ENCODE data around the gene EFNB2.

Gene EFNB2

DNA sequence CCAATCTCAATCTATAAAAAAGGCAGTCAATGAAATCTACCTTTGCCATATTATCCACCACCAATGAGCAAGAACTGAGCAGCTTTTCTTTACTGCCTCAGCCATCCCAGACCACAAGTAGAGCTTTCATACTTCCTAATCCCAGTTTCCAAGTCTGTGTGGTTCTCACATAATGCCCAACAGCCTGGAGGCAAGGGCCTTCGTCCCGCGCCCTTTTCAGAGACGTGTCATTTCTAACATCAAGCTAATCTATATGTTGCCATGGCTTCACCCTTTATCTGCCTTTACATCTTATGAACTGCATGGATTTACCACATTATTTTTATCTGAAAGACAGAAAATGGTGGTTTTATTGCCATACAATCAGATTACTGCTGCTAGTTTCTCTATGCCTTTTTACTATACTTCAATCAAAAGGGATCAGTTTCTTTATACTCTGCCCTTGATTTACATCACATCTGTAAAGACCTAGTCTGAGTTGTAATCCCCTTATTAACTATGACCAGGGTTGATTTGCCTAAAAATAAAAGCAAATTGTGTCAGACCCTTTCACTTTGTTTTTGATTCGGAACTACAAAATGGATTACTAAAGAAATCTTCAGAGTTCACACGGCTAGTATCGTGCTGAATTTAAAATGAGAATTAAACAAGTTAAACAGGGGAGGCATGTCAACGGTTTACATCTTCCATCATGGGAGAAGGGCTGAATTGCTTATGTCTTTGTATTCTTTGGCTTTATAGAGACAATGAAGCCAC lies 5.9 kb downstream of the EFNB2 start:
- peak overlapping the region; percentile 1; the same call in 1 of the 2 replicates for H3K9ac ChIP-seq (ENCODE audit: low read depth, low read length)
- H3K9me3 ChIP-seq (ENCODE audit: insufficient read depth, low read depth, low read length) = no peaks in the 10 kb centered on the region
- peaks cover 57% of the 10 kb centered on the region for H3K27me3 ChIP-seq (ENCODE audit: insufficient read depth, low read length)
- no peaks in the 10 kb centered on the region for H3K36me3 ChIP-seq (ENCODE audit: insufficient read depth, low read depth, low read length)
- no peak overlapping the region for H3K27ac ChIP-seq (ENCODE audit: low read length)
- peak overlapping the region; percentile 75 for H3K4me3 ChIP-seq (ENCODE audit: low read length)
- H3K4me1 ChIP-seq (ENCODE audit: insufficient read depth, low read length) = peaks cover 71% of the 10 kb centered on the region

GRCh38 chr13:106528718-106529414 lies 6.6 kb downstream of the EFNB2 start:
- H3K4me1 ChIP-seq (ENCODE audit: insufficient read depth, low read length) = peaks cover 71% of the 10 kb centered on the region
- no peak overlapping the region for H3K27ac ChIP-seq (ENCODE audit: low read length)
- peak overlapping the region; percentile 1; the same call in 1 of the 2 replicates for H3K9ac ChIP-seq (ENCODE audit: low read depth, low read length)
- no peaks in the 10 kb centered on the region for H3K36me3 ChIP-seq (ENCODE audit: insufficient read depth, low read depth, low read length)
- H3K27me3 ChIP-seq (ENCODE audit: insufficient read depth, low read length) = peaks cover 51% of the 10 kb centered on the region
- H3K4me3 ChIP-seq (ENCODE audit: low read length) = peak overlapping the region; percentile 75
- no peaks in the 10 kb centered on the region for H3K9me3 ChIP-seq (ENCODE audit: insufficient read depth, low read depth, low read length)

DNA sequence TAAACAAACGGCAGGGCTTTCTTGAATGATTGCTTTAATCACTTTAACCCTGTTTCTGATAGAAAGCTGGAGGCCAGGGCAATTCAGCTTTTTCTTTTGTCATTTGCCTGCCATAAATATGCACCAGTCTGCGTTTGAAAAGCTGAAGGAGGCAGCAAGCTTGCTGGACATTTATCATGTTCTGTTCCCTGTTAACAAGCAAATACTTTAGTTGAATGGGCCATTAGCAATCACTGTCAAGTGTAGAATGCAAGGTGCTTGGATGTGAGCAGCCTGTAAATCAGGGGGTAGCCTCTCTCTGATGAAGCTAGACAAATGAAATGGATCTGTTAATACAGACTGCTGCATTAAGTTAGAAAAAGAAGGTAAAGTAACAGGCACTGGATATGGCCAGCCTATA lies 7.6 kb downstream of the EFNB2 start:
- Histone ChIP-seq H3K27me3 (ENCODE audit: insufficient read depth, low read length) (peaks cover 41% of the 10 kb centered on the region; the same call in 1 of the 2 replicates), H3K9ac (ENCODE audit: low read depth, low read length) (no peak overlapping the region), H3K4me1 (ENCODE audit: insufficient read depth, low read length) (peaks cover 78% of the 10 kb centered on the region), H3K36me3 (ENCODE audit: insufficient read depth, low read depth, low read length) (no peaks in the 10 kb centered on the region), H3K27ac (ENCODE audit: low read length) (no peak overlapping the region), H3K9me3 (ENCODE audit: insufficient read depth, low read depth, low read length) (no peaks in the 10 kb centered on the region), H3K4me3 (ENCODE audit: low read length) (no peak overlapping the region)

DNA sequence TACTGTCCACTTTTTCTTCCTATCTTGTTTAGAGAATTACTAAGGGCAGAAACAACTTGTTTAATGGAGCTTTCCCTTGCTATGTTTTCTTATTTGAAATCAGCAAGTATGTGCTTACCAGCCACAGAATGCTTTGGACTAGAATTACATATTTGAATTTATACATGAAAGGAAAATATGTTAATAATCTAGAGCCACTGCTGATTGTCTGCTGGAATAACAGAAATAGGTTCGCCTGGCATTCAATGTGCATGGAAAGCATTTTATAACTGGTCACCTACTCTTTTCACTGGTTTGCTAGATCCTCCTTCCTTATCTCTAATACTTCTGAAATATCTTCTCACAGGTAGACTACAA lies 8.0 kb downstream of the EFNB2 start:
- peaks cover 37% of the 10 kb centered on the region; the same call in 1 of the 2 replicates for H3K27me3 ChIP-seq (ENCODE audit: insufficient read depth, low read length)
- H3K4me3 ChIP-seq (ENCODE audit: low read length) = no peak overlapping the region
- H3K9me3 ChIP-seq (ENCODE audit: insufficient read depth, low read depth, low read length) = no peaks in the 10 kb centered on the region
- H3K9ac ChIP-seq (ENCODE audit: low read depth, low read length) = no peak overlapping the region
- H3K4me1 ChIP-seq (ENCODE audit: insufficient read depth, low read length) = peaks cover 81% of the 10 kb centered on the region
- no peaks in the 10 kb centered on the region for H3K36me3 ChIP-seq (ENCODE audit: insufficient read depth, low read depth, low read length)
- H3K27ac ChIP-seq (ENCODE audit: low read length) = no peak overlapping the region

GRCh38 chr13:106526738-106527444 lies 8.6 kb downstream of the EFNB2 start:
- Histone ChIP-seq H3K27ac (ENCODE audit: low read length) (no peak overlapping the region), H3K36me3 (ENCODE audit: insufficient read depth, low read depth, low read length) (no peaks in the 10 kb centered on the region), H3K4me3 (ENCODE audit: low read length) (peak overlapping the region; percentile 15; the same call in 1 of the 2 replicates), H3K9me3 (ENCODE audit: insufficient read depth, low read depth, low read length) (no peaks in the 10 kb centered on the region), H3K9ac (ENCODE audit: low read depth, low read length) (no peak overlapping the region), H3K27me3 (ENCODE audit: insufficient read depth, low read length) (peaks cover 31% of the 10 kb centered on the region; the same call in 1 of the 2 replicates), H3K4me1 (ENCODE audit: insufficient read depth, low read length) (peaks cover 83% of the 10 kb centered on the region)

GRCh38 chr13:106525865-106526264 lies 9.6 kb downstream of the EFNB2 start:
- H3K9me3 ChIP-seq (ENCODE audit: insufficient read depth, low read depth, low read length) = no peaks in the 10 kb centered on the region
- no peak overlapping the region for H3K27ac ChIP-seq (ENCODE audit: low read length)
- H3K36me3 ChIP-seq (ENCODE audit: insufficient read depth, low read depth, low read length) = no peaks in the 10 kb centered on the region
- H3K4me1 ChIP-seq (ENCODE audit: insufficient read depth, low read length) = peaks cover 83% of the 10 kb centered on the region
- no peak overlapping the region for H3K4me3 ChIP-seq (ENCODE audit: low read length)
- no peak overlapping the region for H3K9ac ChIP-seq (ENCODE audit: low read depth, low read length)
- H3K27me3 ChIP-seq (ENCODE audit: insufficient read depth, low read length) = peaks cover 21% of the 10 kb centered on the region; the same call in 1 of the 2 replicates

- peaks cover 7% of the 10 kb centered on the region; the same call in 1 of the 2 replicates for H3K27me3 ChIP-seq (ENCODE audit: insufficient read depth, low read length)
- H3K9ac ChIP-seq (ENCODE audit: low read depth, low read length) = no peak overlapping the region
- no peak overlapping the region for H3K4me3 ChIP-seq (ENCODE audit: low read length)
- peaks cover 76% of the 10 kb centered on the region for H3K4me1 ChIP-seq (ENCODE audit: insufficient read depth, low read length)
- no peak overlapping the region for H3K27ac ChIP-seq (ENCODE audit: low read length)
- no peaks in the 10 kb centered on the region for H3K36me3 ChIP-seq (ENCODE audit: insufficient read depth, low read depth, low read length)
- no peaks in the 10 kb centered on the region for H3K9me3 ChIP-seq (ENCODE audit: insufficient read depth, low read depth, low read length)
Observed at GRCh38 chr13:106524108-106524507, 11.4 kb downstream of the EFNB2 start.

DNA sequence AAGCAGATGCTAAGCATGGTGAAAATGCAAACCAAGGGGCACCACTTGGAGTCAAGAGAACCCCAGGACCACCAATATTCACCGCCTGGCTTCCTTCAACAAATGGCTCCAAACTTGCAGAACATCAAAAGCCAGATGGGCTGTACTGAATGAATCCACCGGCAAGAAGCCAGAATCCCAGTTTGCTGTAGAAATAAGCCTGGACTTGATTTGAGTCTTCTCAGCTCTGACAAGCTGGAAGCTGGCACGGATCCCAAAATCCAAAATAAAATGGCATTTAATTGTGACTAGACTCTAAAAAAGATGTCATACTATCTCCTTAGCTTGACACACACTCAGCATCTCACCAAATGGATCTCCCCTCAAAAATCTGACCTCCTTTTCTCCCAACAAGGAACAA lies 11.9 kb downstream of the EFNB2 start:
- Histone ChIP-seq H3K9me3 (ENCODE audit: insufficient read depth, low read depth, low read length) (no peaks in the 10 kb centered on the region), H3K27me3 (ENCODE audit: insufficient read depth, low read length) (peaks cover 7% of the 10 kb centered on the region; the same call in 1 of the 2 replicates), H3K27ac (ENCODE audit: low read length) (no peak overlapping the region), H3K36me3 (ENCODE audit: insufficient read depth, low read depth, low read length) (no peaks in the 10 kb centered on the region; the same call in 1 of the 2 replicates), H3K4me3 (ENCODE audit: low read length) (no peak overlapping the region), H3K9ac (ENCODE audit: low read depth, low read length) (no peak overlapping the region), H3K4me1 (ENCODE audit: insufficient read depth, low read length) (peaks cover 71% of the 10 kb centered on the region)

- no peak overlapping the region for H3K4me3 ChIP-seq (ENCODE audit: low read length)
- peaks cover 65% of the 10 kb centered on the region for H3K4me1 ChIP-seq (ENCODE audit: insufficient read depth, low read length)
- H3K9ac ChIP-seq (ENCODE audit: low read depth, low read length) = no peak overlapping the region
Observed at GRCh38 chr13:106522898-106523525, 12.4 kb downstream of the EFNB2 start.

DNA sequence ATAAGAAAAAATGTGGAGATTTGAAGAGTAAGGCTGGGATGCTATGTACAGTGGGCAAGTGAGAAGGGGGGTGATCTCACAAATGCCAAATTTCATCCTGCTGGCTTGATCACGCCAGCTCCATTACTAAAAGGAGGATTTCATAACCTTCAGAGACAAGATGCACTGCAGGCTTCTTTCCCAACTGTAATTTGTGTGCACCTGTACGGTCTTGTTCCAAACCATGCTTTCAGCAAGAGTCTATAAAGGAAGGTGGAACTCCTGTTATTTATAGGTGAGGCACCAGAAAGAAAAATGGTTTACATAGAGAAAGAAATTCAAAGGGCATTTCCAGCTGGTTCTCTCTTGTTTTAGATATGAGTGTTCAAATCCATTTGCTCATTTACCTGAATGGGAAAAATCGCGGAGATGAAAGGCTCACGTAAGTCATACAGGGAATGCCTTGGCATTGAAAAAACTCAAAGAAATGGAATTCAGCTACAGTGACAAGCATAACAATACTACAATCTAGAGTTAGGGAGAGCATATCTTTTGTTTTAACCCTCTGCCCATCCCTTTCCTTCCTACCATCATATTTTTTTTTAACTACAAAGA lies 13.3 kb downstream of the EFNB2 start:
- peaks cover 57% of the 10 kb centered on the region for H3K4me1 ChIP-seq (ENCODE audit: insufficient read depth, low read length)
- no peaks in the 10 kb centered on the region; the same call in 1 of the 2 replicates for H3K36me3 ChIP-seq (ENCODE audit: insufficient read depth, low read depth, low read length)
- no peak overlapping the region for H3K4me3 ChIP-seq (ENCODE audit: low read length)
- no peak overlapping the region for H3K27ac ChIP-seq (ENCODE audit: low read length)
- peaks cover 7% of the 10 kb centered on the region; the same call in 1 of the 2 replicates for H3K27me3 ChIP-seq (ENCODE audit: insufficient read depth, low read length)
- H3K9me3 ChIP-seq (ENCODE audit: insufficient read depth, low read depth, low read length) = no peaks in the 10 kb centered on the region
- H3K9ac ChIP-seq (ENCODE audit: low read depth, low read length) = no peak overlapping the region

More at GRCh38 chr13:106522898-106523525, 12.4 kb downstream of the EFNB2 start:
- Histone ChIP-seq H3K27me3 (ENCODE audit: insufficient read depth, low read length) (peaks cover 7% of the 10 kb centered on the region; the same call in 1 of the 2 replicates), H3K27ac (ENCODE audit: low read length) (no peak overlapping the region), H3K9me3 (ENCODE audit: insufficient read depth, low read depth, low read length) (no peaks in the 10 kb centered on the region), H3K36me3 (ENCODE audit: insufficient read depth, low read depth, low read length) (no peaks in the 10 kb centered on the region; the same call in 1 of the 2 replicates)

Measured in iPS-20b (cell line).